HEK293 (cell line): ENCODE results near the gene PLEKHM1.

ENCODE experiments used
- CTCF ChIA-PET: fragments of 350-600 bp; formaldehyde crosslinking; extraction: SDS; loops from one replicate; lab custom pipeline; 2021; ENCODE audit warnings: antibody characterized with exemption; lab: Yijun Ruan, JAX
- POLR2A ChIA-PET: fragments of 300-600 bp; formaldehyde crosslinking; extraction: SDS; loops from one replicate; lab custom pipeline; 2020; ENCODE audit warnings: antibody characterized with exemption, inconsistent platforms; lab: Yijun Ruan, JAX
- H3K27ac ChIP-seq: fragments of 200-500 bp; sonication (Bioruptor generic); 2 replicates; pipeline ENCODE4 v1.5.1; 2014; ENCODE audit warnings: low read depth, low read length, control low read depth, inconsistent platforms; ENCODE audit errors: extremely low read depth
- H3K36me3 ChIP-seq, 2 experiments: fragments of 200-500 bp in 1 of 2; sonication (Bioruptor generic) in 1 of 2; 1 replicate in 1 of 2; 2 replicates in 1 of 2; pipeline ENCODE4 v1.5.1; 2014 to 2017; ENCODE audit warnings: inconsistent platforms in 2 of 2, low read length in 2 of 2; ENCODE audit not compliant: control insufficient read depth in 2 of 2, insufficient read depth in 1 of 2
- H3K4me1 ChIP-seq: fragments of 200-500 bp; sonication (Bioruptor generic); 2 replicates; pipeline ENCODE4 v1.5.1; 2014; ENCODE audit warnings: mild to moderate bottlenecking, low read length, inconsistent platforms; ENCODE audit not compliant: control insufficient read depth, insufficient read depth
- H3K4me3 ChIP-seq: 2 replicates; pipeline ENCODE4 v1.5.1; 2011; ENCODE audit warnings: low read depth, mild to moderate bottlenecking, control low read depth, low read length, moderate library complexity
- H3K9me3 ChIP-seq: fragments of 200-500 bp; sonication (Bioruptor generic); 2 replicates; pipeline ENCODE4 v1.5.1; 2014; ENCODE audit warnings: low read depth, low read length, inconsistent platforms; ENCODE audit not compliant: control insufficient read depth, insufficient read depth
- BCL6B ChIP-seq: fragments of 450-650 bp; formaldehyde crosslinking; IDR thresholded peaks from 2 replicates; pipeline ENCODE4 v1.5.1; 2017; ENCODE audit warnings: missing biosample characterization, missing genetic modification characterization
- OSR2 ChIP-seq: fragments of 450-650 bp; formaldehyde crosslinking; IDR thresholded peaks from 2 replicates; pipeline ENCODE4 v1.5.1; 2016; ENCODE audit warnings: missing biosample characterization, missing genetic modification characterization
- TSHZ1 ChIP-seq: fragments of 450-650 bp; formaldehyde crosslinking; IDR thresholded peaks from 2 replicates; pipeline ENCODE4 v1.5.1; 2016; ENCODE audit warnings: missing biosample characterization, missing genetic modification characterization, borderline replicate concordance
- ZNF10 ChIP-seq: fragments of 450-650 bp; formaldehyde crosslinking; IDR thresholded peaks from 2 replicates; pipeline ENCODE4 v1.5.1; 2017; ENCODE audit warnings: missing biosample characterization, missing genetic modification characterization
- ZNF48 ChIP-seq: fragments of 450-650 bp; formaldehyde crosslinking; IDR thresholded peaks from 2 replicates; pipeline ENCODE4 v1.5.1; 2016; ENCODE audit warnings: missing biosample characterization, missing genetic modification characterization
- ZNF596 ChIP-seq: fragments of 450-650 bp; IDR thresholded peaks from 2 replicates; pipeline ENCODE4 v1.5.0; 2018; ENCODE audit warnings: missing biosample characterization, mild to moderate bottlenecking, missing genetic modification characterization, moderate library complexity
- ZNF658 ChIP-seq: fragments of 450-650 bp; formaldehyde crosslinking; IDR thresholded peaks from 2 replicates; pipeline ENCODE4; 2016; ENCODE audit warnings: missing biosample characterization, missing genetic modification characterization
- ZNF843 ChIP-seq: fragments of 450-650 bp; formaldehyde crosslinking; IDR thresholded peaks from 2 replicates; pipeline ENCODE4 v1.5.1; 2016; ENCODE audit warnings: missing biosample characterization, missing genetic modification characterization
- TF ChIP-seq, protein P1 (sequence below): fragments of 450-650 bp; formaldehyde crosslinking; IDR thresholded peaks from 2 replicates; pipeline ENCODE4 v1.5.1; 2016; ENCODE audit warnings: missing biosample characterization, missing genetic modification characterization

The PLEKHM1 gene

GRCh38 chr17:45396496-45397205, 93.9 kb downstream of the PLEKHM1 start:
- H3K4me3 ChIP-seq: no peak overlapping the region
- no peak for TF ChIP-seq ZNF658 (tag by site-specific recombination)
- TF ChIP-seq ZNF48 (tag by site-specific recombination): no peak
- TF ChIP-seq BCL6B (tag by site-specific recombination): no peak
- no peak for TF ChIP-seq ZNF596 (tag by site-specific recombination)
- TF ChIP-seq ZNF843 (tag by site-specific recombination): no peak
- TF ChIP-seq, protein P1, sequence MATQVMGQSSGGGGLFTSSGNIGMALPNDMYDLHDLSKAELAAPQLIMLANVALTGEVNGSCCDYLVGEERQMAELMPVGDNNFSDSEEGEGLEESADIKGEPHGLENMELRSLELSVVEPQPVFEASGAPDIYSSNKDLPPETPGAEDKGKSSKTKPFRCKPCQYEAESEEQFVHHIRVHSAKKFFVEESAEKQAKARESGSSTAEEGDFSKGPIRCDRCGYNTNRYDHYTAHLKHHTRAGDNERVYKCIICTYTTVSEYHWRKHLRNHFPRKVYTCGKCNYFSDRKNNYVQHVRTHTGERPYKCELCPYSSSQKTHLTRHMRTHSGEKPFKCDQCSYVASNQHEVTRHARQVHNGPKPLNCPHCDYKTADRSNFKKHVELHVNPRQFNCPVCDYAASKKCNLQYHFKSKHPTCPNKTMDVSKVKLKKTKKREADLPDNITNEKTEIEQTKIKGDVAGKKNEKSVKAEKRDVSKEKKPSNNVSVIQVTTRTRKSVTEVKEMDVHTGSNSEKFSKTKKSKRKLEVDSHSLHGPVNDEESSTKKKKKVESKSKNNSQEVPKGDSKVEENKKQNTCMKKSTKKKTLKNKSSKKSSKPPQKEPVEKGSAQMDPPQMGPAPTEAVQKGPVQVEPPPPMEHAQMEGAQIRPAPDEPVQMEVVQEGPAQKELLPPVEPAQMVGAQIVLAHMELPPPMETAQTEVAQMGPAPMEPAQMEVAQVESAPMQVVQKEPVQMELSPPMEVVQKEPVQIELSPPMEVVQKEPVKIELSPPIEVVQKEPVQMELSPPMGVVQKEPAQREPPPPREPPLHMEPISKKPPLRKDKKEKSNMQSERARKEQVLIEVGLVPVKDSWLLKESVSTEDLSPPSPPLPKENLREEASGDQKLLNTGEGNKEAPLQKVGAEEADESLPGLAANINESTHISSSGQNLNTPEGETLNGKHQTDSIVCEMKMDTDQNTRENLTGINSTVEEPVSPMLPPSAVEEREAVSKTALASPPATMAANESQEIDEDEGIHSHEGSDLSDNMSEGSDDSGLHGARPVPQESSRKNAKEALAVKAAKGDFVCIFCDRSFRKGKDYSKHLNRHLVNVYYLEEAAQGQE (tag by site-specific recombination): no peak
- TF ChIP-seq OSR2: no peak
- TF ChIP-seq, all 188 proteins: peak for 0
- Histone ChIP-seq H3K36me3 (peaks cover 4 to 62% of the 10 kb centered on the region in 2 experiments; a peak in 1 of 3 replicates), H3K4me1 (no peaks in the 10 kb centered on the region), H3K9me3 (no peaks in the 10 kb centered on the region), H3K27ac (no peak overlapping the region)
- ChIA-PET CTCF (interaction anchor here (0.6 to 20.6 kb wide), 6 partner anchors 11 to 262 kb away, joined by 3 to 357 read pairs (median 5); partner anchors contain the start of gene ACBD4), POLR2A (no interaction called here)

- TF ChIP-seq ZNF10 (peak; percentile 90), TSHZ1 (tag by site-specific recombination) (no peak)
- H3K27ac ChIP-seq: no peak overlapping the region
- H3K9me3 ChIP-seq: no peaks in the 10 kb centered on the region
- POLR2A ChIA-PET: interaction anchor here (1.2 kb wide), 1 partner anchor 30 kb away, joined by 3 read pairs; no protein-coding TSS in a partner anchor
- no peaks in the 10 kb centered on the region for H3K4me1 ChIP-seq
- no peak overlapping the region for H3K4me3 ChIP-seq
- CTCF ChIA-PET: interaction anchor here (0.6 to 20.6 kb wide), 12 partner anchors 8 to 177 kb away, joined by 3 to 357 read pairs (median 4); no protein-coding TSS in a partner anchor
- H3K36me3 ChIP-seq: peaks cover 0 to 53% of the 10 kb centered on the region in 2 experiments; a peak in 1 of 3 replicates
Observed at GRCh38 chr17:45395569-45396415, 94.7 kb downstream of the PLEKHM1 start.
